HG02759 (cell line): ENCODE data around the gene TBCE.

Experiments used
- ATAC-seq: cut with Tn5 transposase; IDR thresholded peaks from one replicate; pipeline ENCODE4 v1.9.1; 2021; ENCODE audit warnings: mild to moderate bottlenecking, moderate library complexity; ENCODE audit not compliant: unreplicated experiment

The TBCE gene, protein sequence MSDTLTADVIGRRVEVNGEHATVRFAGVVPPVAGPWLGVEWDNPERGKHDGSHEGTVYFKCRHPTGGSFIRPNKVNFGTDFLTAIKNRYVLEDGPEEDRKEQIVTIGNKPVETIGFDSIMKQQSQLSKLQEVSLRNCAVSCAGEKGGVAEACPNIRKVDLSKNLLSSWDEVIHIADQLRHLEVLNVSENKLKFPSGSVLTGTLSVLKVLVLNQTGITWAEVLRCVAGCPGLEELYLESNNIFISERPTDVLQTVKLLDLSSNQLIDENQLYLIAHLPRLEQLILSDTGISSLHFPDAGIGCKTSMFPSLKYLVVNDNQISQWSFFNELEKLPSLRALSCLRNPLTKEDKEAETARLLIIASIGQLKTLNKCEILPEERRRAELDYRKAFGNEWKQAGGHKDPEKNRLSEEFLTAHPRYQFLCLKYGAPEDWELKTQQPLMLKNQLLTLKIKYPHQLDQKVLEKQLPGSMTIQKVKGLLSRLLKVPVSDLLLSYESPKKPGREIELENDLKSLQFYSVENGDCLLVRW

DNA sequence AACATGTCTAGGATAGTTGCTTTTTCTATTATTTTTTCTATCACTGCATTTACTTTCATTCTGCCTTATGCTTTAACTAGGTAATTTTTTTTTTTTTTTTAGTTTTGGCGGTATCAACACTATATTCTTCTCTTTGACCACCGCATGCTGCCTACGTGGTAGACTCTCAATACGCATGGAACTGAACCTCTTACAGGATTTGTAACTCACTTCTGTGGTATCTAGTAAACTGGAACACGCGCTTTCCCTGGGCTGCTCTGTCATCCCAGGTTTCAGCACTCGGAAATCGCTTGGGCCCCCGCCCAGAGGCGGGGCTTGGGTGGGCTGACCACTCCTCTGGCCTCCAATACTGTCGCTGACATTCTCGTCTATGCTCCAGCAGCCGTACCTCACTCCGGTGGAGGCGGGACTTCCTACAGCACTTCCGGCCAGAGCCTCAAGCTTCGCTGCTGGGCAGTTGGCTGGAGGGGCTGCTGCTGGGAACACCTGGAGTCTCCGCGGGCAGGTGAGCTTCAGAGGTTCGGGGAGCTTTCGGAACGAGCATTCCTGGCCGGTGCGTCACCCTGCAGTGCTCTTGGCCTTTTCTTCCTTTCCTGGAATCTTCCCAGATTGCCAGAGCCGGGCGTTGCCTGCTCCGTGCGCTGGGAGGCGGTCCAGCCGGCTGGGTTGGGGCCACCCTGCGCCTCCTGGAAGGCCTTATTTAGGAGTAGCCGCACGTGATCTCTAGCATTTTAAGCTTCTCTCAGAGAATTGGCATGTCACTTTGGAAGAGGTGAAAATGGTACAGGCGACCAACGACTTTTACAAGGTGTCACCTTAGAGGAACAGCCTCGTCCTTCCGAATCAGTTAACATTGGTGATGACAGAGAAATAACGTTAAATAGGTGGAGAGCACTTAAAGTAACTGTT, at the start of gene TBCE:
TSS of gene TBCE (plus strand) at position 428 of the 909 bp plus-strand sequence. CDS start 12,623 bp downstream, outside the sequence.
- peak; percentile 100 for ATAC-seq

DNA sequence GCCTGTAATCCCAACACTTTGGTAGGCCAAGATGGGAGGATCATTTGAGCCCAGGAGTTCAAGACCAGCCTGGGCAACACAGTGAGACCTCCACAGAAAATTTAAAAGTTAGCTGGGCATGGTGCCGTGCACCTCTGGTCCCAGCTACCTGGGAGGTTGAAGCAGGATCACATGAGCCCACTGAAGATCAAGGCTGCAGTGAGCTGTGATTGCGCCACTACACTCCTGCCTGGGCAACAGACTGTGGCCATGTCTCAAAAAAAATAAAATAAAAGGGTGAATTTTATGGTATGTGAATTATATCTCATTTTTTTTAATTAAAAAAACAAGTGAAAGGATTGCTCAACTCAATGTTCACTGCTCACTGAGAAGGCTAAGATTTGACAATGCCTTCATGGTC, 48.0 kb upstream of the TBCE start:
- no peak for ATAC-seq

DNA sequence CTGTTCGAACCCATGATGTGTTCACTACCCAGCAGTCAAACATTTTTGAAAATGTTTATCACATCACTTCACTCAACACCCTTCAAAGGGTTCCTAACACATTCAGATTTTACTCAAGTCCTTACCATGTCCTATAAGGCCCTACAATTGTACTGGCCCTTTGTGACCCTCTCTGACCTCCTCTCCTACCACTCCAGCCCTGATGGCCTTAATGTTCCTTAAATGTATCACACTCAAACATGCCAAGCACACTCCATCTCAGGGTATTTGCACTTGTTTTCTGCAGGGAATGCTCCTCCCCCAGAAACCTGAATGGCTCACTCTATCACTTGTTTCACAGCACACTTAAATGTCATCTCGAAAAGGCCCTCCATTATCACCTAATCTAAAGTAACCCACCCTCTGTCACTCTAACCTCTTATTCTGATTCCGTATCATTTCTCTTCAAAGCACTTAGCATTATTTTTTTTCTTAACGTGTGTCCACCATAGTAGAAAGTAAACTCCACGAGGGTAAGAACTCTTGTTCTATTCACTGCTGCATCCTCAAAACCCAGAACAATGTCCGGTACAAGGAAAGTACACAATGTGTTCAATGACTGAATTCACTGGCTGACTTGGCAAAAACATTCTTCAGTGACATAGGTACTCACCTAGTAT, 46.6 kb upstream of the TBCE start:
- no peak for ATAC-seq

DNA sequence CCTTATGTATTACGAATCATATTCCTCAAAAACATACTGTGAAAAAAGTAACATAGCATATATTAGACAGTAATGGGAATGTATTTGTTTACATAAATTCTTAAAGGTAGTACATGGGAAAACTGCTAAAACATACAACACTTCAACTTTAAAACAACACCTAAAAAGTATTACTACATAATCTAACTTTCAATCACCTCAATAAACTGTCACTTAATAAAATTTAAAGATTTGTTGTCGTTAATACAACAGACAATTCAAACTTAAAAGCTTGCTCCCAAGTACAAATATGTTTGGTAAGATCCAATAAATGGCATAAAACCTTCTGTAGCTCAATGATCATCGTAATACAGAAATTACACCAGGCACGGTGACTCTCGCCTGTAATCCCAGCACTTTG, 42.9 kb upstream of the TBCE start:
- ATAC-seq: no peak

DNA sequence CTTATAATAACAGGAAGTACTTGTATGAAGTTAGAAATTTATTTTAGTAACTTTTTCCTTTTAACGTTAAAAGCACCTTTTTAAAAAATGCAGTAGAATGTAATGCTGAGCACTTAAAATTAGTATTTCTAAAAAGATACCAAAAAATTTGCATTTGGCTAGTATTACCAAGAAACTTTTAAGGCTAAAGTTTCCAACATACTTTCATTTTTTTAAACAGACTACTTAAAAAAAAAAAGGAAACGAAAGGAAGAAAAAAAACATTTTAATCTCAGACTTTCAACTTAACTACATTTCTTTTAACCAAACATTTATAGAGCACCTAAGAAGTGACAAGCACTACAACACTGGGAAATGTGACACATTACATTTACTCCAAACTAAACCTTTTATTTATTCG, 42.1 kb upstream of the TBCE start:
- no peak for ATAC-seq

DNA sequence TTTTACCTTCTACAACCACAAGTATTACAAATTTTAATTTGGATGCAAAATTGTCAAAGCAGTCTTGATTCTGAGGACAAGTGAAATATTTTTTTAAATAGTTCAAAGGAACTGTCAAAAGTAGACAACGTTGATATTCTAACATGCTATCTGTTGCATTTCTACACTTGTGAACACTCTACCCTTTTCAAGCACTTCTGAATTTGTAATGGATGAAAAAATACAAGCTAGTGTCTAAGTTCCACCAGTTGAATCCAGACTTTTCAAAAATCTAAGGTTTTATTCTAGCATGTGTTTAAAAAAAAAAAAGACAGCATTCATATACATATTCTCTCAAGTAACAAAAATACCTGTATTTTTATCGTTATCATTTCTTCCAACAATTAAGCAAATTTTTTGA, 41.4 kb upstream of the TBCE start:
- ATAC-seq: no peak

DNA sequence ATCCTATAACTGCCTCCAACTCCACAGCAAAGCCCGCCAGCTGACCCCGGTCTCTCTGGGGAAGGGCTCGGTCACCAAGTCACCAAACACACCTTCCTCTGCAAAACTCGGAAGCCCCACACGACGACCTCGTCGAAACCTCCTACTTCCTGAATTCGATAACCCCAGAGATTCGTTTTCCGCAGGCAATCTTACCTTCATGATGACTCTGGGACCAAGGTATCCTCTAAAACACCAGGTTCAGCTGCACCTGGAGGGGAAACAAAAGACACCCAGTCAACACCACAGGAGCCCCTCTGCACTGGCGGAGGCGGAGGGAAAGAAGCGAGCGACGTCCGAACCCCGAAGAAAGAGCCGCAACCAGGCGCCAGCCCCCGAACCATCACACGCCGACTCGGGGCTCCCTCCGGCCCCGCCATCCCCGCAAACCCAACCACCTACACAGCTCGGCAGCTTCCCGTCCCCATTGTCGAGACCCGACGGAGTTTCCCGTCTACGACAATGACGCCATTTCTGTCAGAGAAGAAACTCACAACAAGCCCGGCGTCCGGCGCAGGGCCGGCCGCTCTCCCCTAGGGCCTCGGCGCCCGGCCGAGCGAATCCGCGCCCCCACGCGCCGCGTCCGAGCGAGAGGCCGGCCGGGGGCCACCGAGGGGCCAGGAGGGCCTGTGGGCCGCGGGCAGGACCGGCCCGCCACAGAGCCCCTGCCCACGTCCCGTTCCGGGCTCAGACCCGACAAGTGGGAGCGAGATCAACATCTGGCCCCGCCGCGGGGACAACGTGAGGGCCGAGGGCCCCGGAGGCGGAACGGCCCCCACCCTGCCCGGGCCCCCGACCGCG, 40.3 kb upstream of the TBCE start:
- ATAC-seq: peak; percentile 16

DNA sequence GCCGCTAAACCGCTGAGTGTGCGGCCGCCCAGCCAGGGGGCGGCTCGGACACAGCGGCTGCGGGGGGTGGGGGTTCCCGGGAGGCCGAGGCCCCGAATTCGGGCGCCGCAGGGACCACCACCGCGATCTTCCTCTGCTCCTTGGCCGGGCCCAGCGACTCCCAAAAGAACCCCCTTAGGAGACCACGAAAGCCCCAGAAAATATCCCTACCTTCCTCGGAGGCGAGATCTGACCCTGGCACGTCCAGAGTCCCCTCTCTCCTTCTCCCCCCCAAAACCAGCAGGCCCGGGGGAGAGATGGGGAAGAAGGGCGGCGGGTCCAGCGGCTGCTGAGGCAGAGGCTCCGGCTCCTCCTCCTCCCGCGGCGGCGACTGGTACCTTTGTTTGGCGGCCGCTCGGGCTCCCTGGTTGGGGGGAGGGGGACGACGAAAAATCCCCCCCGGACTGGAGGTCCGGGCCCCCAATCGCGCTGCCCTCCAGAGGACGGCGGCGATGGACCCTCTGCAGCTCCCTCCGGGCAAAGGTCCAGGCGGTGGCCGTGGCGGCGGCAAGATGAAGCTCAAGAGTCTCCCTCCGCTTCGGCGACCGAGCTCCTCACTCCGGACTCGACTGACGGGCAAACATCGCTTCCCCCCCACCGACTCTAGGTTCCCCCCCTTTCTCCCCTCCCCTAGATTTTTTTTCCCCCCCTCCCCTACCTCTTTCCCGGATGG, 39.5 kb upstream of the TBCE start, which contains the start of gene ARID4B:
TSS of gene ARID4B (minus strand) at position 621 of the 712 bp plus-strand sequence. CDS start 1,260 bp downstream, outside the sequence.
- peak; percentile 13 for ATAC-seq

DNA sequence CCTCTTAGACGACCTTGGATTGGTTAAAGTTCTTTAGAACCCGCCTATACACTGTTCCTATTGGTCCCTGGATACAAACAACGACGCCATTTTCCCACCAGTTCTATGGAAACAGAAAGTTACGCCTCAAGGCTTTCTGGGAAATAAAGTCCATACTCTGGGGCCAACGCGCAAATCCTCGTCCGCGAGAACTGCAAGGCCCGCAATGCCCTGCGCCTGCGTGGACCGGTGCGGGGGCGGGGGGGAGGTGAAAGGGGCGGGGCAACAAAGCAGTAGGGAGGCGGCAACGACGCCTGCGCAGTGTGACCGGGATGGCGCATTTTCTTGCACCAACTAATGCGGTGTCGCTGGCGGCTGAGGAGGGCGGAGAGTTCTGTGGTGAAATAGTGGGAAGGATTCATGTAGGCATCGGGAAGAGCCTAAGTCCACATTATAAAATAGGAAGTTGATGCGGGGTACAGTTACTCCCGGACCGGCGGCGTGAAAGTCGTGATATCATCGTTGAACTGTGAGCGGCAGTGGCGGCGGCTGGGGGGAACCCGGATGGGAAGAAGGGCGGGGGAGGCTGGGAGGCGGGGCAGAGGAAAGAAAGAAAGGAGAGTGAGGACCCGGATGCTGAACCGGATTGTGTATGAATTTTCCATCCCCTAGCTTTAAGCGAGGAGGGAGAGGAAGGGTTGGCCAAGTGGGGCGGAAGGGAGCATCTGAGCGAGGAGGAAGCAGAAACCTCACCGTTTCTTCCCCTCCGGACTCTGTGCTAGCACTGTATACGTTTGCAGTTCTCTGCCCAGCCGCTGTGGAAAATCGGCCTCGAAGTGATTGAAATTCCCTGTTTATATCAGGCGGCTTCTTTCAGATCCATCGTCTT, 38.7 kb upstream of the TBCE start, which contains the start of gene GGPS1:
TSS of gene GGPS1 (plus strand) at position 300 of the 868 bp plus-strand sequence. CDS start 6,695 bp downstream, outside the sequence.
- ATAC-seq: peak; percentile 63

DNA sequence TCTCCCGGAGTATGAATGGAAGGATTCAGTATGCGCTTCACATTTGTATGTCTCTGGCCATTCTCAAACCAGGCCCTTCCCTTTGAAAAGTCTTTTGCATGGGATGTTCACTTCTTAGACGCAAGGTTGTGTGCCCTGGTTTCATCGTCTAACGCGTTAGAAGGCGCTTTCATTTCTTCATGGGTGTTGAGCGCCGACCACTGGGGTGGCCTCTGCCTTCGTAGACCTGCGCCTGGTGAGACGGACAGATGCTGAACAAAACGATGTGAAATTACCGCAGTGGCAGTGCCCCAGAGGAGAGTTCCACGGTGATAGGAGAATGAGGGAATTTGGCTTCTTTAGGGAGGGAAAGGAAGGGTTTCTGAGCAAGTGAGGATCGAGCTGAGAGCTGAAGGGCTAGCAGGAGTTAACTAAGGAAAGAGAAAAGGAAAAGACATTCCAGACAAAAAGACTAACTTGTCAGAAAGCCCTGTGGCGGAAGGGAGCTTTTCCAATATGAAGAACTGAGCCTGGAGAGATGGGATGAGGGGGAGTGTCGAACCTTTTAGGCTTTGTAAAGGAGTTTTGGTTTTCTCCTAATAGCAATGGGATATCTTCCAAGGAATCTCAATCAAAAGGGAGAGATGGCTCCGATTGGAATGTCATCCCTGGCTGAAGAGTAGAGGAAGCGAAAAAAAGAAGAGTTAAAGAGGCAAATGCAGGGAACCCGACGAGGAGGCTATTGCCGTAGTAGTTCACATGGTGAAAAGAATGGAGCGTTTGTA, 37.9 kb upstream of the TBCE start:
- ATAC-seq: peak; percentile 24

DNA sequence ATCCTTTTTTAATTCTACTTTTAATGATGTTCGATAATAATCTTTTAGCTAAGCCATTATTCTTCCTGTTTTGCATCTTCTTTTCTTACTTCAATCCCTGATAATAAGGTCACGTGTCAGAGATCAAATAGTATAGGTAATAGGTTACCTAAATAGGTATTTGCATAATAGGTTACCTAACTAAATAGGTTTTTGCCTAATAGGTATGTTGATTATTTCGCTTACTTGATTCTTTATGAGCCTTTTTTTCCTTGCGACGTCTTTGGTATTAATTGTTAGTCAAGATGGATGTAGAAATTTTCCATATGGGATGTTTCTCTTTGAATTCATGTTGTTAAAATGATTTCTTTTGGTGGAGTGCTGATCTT, 36.3 kb upstream of the TBCE start:
- no peak for ATAC-seq

DNA sequence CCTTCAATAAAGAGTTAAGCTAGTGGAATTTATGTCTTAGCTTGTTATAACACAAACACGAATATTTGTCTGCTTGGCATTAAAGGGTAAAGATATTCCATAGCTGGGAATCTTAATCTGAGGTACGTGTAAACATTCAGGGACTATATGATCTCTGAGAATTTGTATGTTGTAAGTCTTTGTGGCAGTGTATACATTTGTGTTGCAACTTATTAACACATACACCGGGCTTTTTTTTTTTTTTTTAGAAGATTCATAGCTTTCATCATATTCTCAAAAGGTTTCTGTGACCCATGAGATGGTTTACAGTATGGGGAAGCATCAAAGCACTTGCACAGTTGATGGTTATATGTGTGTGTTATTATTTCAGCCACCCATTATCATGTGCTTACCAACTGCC, 35.8 kb upstream of the TBCE start:
- ATAC-seq: no peak

DNA sequence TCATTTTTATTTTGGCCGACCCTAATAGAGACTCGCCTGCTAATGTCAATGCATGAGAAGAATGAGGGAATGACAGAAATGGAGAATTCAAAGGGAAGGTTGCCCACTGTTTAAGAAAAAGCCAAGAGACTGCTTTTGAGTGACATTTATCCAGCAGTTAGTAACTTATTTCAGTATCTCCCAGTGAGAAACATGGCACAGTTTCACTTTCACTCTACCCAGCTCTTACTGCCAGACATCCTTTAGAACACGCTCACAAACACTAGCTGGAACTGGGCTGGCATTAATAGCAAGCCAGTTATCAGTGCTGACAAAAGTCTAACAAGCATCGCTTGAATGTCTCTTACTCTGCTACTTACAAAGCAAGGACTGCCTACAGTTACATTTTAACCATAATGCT, 30.3 kb upstream of the TBCE start:
- ATAC-seq: no peak

DNA sequence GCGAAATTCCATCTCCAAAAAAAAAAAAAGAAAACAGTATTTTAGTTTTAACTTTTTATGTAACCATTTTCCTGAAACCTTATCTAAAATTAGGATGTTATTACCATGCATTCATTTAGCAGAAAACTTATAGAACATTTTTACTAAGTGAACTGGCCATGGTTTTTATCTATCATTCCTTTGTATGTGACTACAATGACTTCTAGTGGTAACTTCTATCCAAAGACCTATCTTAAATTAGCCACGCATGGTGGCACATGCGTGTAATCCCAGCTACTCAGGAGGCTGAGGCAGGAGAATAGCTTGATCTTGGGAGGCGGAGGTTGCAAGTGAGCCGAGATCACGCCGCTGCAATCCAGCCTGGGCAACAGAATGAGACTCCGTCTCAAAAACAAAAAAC, 27.5 kb upstream of the TBCE start:
- ATAC-seq: no peak

DNA sequence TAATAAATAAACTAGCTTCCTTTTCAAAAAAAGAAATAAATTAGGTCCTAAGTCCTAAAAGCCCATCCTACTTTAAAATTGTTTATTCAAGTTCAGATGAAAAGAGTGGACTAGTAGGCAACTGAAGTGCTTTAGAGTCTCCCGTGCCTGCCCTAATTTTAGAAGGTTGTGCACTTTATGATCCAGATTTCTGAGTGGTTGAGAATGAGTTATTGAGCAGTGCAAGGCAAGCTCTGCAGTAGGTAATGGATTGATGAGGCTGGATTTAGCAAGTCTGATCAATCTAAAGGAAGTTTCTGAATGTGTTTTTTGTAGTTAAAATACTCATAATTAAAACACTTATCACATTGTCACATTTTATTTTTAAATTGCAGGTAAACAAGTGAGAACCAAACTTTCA, 25.9 kb upstream of the TBCE start:
- no peak for ATAC-seq

DNA sequence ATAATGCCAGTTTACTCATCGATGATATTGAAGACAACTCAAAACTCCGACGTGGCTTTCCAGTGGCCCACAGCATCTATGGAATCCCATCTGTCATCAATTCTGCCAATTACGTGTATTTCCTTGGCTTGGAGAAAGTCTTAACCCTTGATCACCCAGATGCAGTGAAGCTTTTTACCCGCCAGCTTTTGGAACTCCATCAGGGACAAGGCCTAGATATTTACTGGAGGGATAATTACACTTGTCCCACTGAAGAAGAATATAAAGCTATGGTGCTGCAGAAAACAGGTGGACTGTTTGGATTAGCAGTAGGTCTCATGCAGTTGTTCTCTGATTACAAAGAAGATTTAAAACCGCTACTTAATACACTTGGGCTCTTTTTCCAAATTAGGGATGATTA, 25.2 kb upstream of the TBCE start:
- no peak for ATAC-seq

DNA sequence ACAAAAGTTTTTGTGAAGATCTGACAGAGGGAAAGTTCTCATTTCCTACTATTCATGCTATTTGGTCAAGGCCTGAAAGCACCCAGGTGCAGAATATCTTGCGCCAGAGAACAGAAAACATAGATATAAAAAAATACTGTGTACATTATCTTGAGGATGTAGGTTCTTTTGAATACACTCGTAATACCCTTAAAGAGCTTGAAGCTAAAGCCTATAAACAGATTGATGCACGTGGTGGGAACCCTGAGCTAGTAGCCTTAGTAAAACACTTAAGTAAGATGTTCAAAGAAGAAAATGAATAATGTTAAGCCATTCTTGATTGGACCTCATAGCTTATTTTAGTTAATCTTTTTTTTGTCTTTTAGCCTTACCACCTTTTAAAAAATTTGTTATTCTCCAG, 24.8 kb upstream of the TBCE start:
- ATAC-seq: no peak

DNA sequence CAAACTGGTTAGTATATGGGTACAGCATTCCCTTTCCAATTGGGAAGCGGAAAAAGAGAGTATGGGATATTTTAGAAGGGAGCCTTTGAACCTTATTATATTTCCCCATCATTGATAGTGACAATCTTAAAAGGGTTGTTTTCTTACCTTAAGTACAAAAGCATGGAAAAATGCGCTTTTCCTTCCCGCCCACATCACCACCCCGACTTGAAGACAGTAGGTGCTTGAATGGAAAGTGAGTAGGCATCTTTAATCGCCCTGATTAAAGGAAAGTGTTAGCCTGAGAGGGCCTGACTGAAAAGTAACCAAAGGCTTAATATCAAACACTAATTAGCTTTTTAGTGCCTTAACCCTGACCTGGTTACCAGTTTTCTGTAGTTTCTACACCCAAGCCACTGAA, 23.5 kb upstream of the TBCE start:
- no peak for ATAC-seq
